Lower lobe of right lung (tissue), 2 donors: ENCODE measurements around the gene DTL. TPM values are rescaled to one million over a fixed set of nuclear protein-coding genes. Genes with fewer than 3 reads are reported as not detected.
A peak's percentile ranks its signal among the peaks of the same experiment; 100 is the strongest.

Source experiments
- ATAC-seq, 2 donors: fragments of 200-7000 bp; cut with Tn5 transposase; one replicate each; pipeline ENCODE4 v1.9.1; 2020 to 2022; ENCODE audit warnings: mild to moderate bottlenecking in 2 of 2, moderate library complexity in 2 of 2
- DNase-seq: peaks from one replicate; pipeline ENCODE4 v3.0.0-alpha.2; 2020
- H3K27ac ChIP-seq: fragments of 200-600 bp; one replicate; pipeline ENCODE4 v1.8.0; 2022
- H3K27me3 ChIP-seq: fragments of 200-600 bp; one replicate; pipeline ENCODE4 v1.8.0; 2022; ENCODE audit warnings: low read depth
- H3K36me3 ChIP-seq: fragments of 200-600 bp; one replicate; pipeline ENCODE4 v1.8.0; 2022; ENCODE audit warnings: mild to moderate bottlenecking
- H3K4me1 ChIP-seq: fragments of 200-600 bp; one replicate; pipeline ENCODE4 v1.8.0; 2022
- H3K4me3 ChIP-seq: fragments of 200-600 bp; one replicate; pipeline ENCODE4 v1.8.0; 2022; ENCODE audit warnings: mild to moderate bottlenecking
- H3K9me3 ChIP-seq: fragments of 200-600 bp; one replicate; pipeline ENCODE4 v1.8.0; 2022
- CTCF ChIP-seq: fragments of 200-600 bp; IDR thresholded peaks from one replicate; pipeline ENCODE4 v1.8.0; 2022; ENCODE audit warnings: antibody characterized with exemption, mild to moderate bottlenecking
- intact Hi-C: fragments of 100-400 bp; cut with DNase I; formaldehyde crosslinking; loops from one replicate; pipeline ENCODE4 v1.11.0; 2022
- total RNA-seq: library from RNA; stranded (reverse); fragmentation: NEBNext Ultra II Directional; extraction: Animal tissue kit (Norgen Biotek cat#: 25700); gene quantifications from one replicate; pipeline ENCODE4 v1.2.1, GENCODE V29; 2021
- donor health status: DM: no; HTN: yes; CAD: no; lungs with severe emphysema.

The DTL gene
- total RNA-seq, 1 donor from 2014 or later = 3.9 TPM

GRCh38 chr1:212055333-212055732, 19.8 kb downstream of the DTL start:
- ATAC-seq = no peak
- no peak for DNase-seq
- Histone ChIP-seq H3K27ac (no peak overlapping the region), H3K27me3 (no peaks in the 10 kb centered on the region), H3K4me3 (no peak overlapping the region), H3K36me3 (no peaks in the 10 kb centered on the region), H3K9me3 (peaks cover 8% of the 10 kb centered on the region), H3K4me1 (no peaks in the 10 kb centered on the region)
- intact Hi-C loops = no loop called here
- no peak for TF ChIP-seq CTCF

GRCh38 chr1:212060632-212061472, 25.3 kb downstream of the DTL start:
- H3K9me3 ChIP-seq = peaks cover 8% of the 10 kb centered on the region
- no peak for TF ChIP-seq CTCF
- no peak overlapping the region for H3K27ac ChIP-seq
- ATAC-seq (no peak), DNase-seq (no peak)
- no peaks in the 10 kb centered on the region for H3K36me3 ChIP-seq
- no peaks in the 10 kb centered on the region for H3K27me3 ChIP-seq
- intact Hi-C loops = no loop called here
- H3K4me1 ChIP-seq = no peaks in the 10 kb centered on the region
- H3K4me3 ChIP-seq = no peak overlapping the region

GRCh38 chr1:212062832-212063438, 27.4 kb downstream of the DTL start:
- H3K9me3 ChIP-seq = no peaks in the 10 kb centered on the region
- no peaks in the 10 kb centered on the region for H3K4me1 ChIP-seq
- H3K4me3 ChIP-seq = no peak overlapping the region
- intact Hi-C loops = no loop called here
- TF ChIP-seq CTCF = peak; percentile 65
- DNase-seq (no peak), ATAC-seq (peak; percentile 59 to 64)
- no peak overlapping the region for H3K27ac ChIP-seq
- H3K36me3 ChIP-seq = no peaks in the 10 kb centered on the region
- H3K27me3 ChIP-seq = no peaks in the 10 kb centered on the region

- Histone ChIP-seq H3K9me3 (no peaks in the 10 kb centered on the region), H3K36me3 (no peaks in the 10 kb centered on the region), H3K27me3 (no peaks in the 10 kb centered on the region), H3K4me3 (no peak overlapping the region), H3K4me1 (peaks cover 19% of the 10 kb centered on the region), H3K27ac (no peak overlapping the region)
- DNase-seq = no peak
- no peak for ATAC-seq
- no peak for TF ChIP-seq CTCF
- intact Hi-C loops = no loop called here
Measured at GRCh38 chr1:212067787-212068186, 32.2 kb downstream of the DTL start.

GRCh38 chr1:212070720-212071302, 35.3 kb downstream of the DTL start:
- DNase-seq (no peak), ATAC-seq (peak; percentile 77 to 92)
- peak; percentile 81 for TF ChIP-seq CTCF
- H3K36me3 ChIP-seq = no peaks in the 10 kb centered on the region
- no peak overlapping the region for H3K4me3 ChIP-seq
- H3K27me3 ChIP-seq = no peaks in the 10 kb centered on the region
- no peak overlapping the region for H3K27ac ChIP-seq
- peaks cover 19% of the 10 kb centered on the region for H3K4me1 ChIP-seq
- H3K9me3 ChIP-seq = no peaks in the 10 kb centered on the region
- intact Hi-C loops = loop anchor here (5.0 kb wide), 1 partner anchor 221 kb away; no protein-coding TSS in a partner anchor
